GM18873 (cell line): ENCODE results near the gene MRC2.
"Not testable (repeated sequence)": the region's sequence is repeated elsewhere in the genome, so short reads cannot be mapped to it uniquely, and the experiment has no call there.

Experiments used
- ATAC-seq: cut with Tn5 transposase; IDR thresholded peaks from one replicate; pipeline ENCODE4 v1.9.1; 2021; ENCODE audit warnings: mild to moderate bottlenecking, moderate library complexity, moderate number of reproducible peaks; ENCODE audit not compliant: unreplicated experiment, low FRiP score

Gene MRC2

GRCh38 chr17:62696726-62697490 is 69.4 kb downstream of the MRC2 start:
- ATAC-seq, result no peak

- not testable (repeated sequence) for ATAC-seq
These were observed 71.0 kb downstream of the MRC2 start for GRCh38 chr17:62698459-62698858.

GRCh38 chr17:62700964-62701705 is 73.7 kb downstream of the MRC2 start:
- ATAC-seq, result no peak

- no peak for ATAC-seq
These were observed 74.2 kb downstream of the MRC2 start for GRCh38 chr17:62701706-62702085.

- ATAC-seq, result no peak
These were observed 75.3 kb downstream of the MRC2 start for GRCh38 chr17:62702746-62703260.

DNA sequence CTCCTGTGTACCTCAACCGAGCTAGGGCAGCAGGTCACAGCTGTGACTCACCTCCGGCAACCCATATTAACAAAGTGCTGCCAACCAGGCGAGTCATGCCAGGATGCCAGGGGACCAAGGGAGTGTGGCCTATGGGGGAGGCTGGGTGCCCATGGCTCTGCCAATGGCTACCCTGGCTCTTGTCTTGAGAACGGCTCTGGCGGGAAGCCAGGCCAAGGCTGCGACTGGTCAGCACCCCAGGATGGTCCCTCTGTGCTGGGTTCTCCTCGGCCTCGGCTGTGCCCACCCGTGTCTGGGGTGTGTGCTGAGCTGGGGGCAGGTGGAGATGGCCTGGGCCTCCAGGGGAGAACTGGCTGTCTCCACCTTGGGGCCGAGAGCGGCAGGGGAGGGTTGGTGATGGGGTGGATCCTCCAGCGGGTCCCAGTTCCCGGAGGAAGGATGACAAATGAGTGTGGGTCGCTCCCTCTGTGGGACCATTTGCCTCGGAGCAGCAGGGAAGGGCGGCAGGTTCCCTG is 75.8 kb downstream of the MRC2 start:
- no peak for ATAC-seq

GRCh38 chr17:62703776-62704380 is 76.4 kb downstream of the MRC2 start:
- ATAC-seq, result no peak

DNA sequence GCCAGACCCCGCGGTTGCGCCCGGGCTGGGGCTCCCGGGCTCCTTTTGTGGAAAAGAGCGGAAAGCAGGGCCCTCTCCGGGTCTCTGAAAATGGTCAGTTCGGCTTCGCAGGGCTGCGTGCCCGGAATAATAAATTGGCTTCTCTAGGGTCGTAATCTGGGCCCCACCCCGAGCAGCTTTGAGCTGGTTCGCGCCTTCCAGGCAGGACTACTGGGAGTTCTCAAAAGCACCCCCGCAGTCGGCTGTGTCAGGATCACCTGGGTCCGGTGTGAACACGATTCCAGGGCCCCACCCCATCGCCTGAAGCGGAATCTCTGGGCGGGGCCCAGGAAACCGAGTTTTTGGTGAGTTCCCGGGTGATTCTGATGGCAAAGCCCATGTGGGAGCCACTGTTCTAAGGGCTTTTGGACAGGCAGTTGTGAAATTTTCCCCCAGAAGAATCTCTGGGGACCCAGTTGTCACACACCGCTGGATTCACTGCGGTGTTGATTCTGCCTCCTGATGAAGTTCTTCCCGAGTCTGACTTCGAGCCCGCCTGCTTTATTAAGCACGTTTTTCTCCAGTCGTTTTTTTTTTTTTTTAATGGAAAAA is 77.0 kb downstream of the MRC2 start:
- no peak for ATAC-seq

DNA sequence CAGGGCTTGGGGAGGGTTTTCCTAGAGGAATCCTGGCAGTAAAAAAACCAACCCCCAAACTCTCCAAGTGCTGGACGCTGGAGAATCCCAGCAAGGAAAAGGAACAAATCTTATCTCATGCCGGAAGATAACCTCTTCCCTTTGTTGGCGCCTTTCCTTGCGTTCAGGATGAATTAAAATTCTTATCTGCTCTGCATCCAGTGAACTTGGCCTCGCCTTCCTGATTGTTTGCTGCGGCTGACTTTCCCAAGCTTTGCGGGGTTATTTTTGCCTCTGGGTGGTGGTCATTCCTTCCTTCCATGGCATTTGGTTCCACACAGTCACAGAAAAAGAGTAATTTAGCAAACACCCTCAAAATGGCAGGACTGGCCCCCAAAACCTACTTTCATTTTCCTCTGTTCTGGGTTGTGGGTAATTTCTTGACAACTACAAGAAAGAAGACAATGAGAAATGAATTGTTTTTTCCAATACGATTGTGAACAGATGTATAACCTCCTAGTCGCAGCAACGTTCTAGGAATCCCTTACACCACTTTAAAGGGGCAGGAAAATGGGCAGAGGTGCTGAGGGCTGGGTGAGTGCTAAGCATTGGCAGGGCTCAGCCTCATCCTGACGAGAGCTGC is 77.8 kb downstream of the MRC2 start:
- no peak for ATAC-seq

DNA sequence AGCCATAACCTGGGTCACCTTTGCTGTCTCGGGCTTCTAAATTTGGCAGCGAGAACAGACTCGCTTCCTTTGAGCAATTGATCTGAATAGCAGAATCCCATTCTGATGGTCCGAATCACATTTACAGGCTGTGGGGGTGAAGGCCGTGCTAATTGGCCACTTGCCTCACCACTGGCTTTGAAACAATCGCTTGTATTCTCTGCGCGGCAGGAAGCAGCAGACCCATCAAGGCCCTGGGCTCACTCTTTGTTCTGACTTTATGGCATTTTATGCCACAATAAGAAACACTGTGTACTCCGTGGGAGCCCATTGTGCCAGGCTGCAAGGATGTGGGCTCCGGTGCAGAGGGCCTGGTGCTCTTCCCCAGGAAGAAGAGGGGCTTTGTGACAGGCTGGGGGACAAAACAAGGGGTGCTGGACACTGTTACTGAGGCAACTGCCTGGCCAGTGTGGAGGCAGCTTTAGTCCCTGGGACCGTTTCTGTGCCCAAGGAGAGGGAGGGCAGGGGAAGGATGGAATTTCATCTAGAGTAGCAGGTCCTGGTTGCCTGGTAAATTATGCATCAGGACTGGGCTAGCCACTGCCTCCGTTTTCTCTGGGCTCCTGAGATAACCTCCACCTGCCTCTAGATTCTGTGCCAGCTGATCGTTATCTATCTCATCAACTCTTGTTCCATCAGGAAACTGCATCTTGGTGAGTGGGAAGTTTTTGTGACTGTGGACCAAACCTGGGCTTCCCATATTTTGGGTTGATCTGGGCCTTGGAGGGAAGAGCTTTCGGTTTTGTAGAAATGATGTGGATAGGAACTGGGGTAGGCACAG is 78.5 kb downstream of the MRC2 start:
- ATAC-seq, result no peak

- ATAC-seq, result no peak
These were observed 79.3 kb downstream of the MRC2 start for GRCh38 chr17:62706598-62707424.

GRCh38 chr17:62707425-62707739 is 79.9 kb downstream of the MRC2 start:
- no peak for ATAC-seq

DNA sequence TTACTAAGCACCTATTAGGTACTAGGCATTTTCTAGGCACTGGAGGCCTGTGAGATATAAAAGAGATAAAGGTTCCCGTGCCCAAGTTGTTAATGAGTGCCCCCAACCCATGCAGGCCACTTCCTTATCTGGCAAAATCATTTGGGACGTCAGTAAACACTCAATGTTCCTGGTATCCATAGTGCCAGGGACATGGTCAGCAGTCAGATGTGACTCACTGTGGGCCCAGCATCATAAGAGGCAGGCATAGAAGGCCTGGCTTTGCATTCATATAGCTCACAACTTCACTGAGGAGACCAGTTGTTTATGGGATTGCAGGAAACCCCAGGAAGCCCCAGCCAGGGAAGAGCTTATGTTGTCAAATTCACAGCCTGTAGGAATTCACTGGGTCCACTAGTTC is 81.1 kb downstream of the MRC2 start:
- no peak for ATAC-seq

- no peak for ATAC-seq
These were observed 84.7 kb downstream of the MRC2 start for GRCh38 chr17:62712171-62712581.

DNA sequence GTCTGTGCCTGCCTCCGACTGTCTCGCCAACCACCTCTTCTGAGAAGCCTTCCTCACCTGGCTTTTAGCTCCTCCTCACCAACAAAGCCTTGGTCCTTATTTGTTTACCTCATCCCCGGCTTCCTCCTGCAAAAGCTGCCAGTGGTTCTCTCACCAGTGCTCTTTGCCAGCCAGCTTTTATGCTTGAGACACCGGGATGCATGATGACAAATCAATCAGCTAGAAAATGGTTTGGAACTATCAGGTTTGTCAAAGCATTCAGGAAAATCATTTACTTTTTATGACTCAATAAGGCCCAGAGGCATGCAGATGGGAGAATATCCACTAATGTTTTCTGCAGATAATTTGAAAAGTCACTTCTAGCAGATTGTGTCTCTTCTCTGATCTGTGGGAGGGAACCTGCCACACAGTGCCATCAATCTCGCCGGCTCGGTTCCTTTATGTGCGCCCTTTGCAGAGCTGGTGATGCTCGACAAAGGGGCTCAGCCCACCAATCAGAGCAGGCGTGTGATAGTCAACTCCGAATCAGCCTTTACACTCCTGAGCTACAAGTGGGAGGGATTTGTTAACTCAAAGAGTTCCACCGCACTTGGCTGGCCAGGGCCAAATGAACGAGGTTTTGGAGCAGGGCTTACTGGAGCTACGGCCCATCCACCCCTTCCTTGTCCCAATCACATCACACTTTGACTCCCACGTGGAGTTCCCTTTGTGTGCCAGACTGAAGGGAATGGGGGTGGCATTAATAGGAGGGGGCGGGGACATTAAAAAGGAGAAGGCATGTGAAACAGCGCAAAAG is 85.8 kb downstream of the MRC2 start:
- ATAC-seq, result no peak

DNA sequence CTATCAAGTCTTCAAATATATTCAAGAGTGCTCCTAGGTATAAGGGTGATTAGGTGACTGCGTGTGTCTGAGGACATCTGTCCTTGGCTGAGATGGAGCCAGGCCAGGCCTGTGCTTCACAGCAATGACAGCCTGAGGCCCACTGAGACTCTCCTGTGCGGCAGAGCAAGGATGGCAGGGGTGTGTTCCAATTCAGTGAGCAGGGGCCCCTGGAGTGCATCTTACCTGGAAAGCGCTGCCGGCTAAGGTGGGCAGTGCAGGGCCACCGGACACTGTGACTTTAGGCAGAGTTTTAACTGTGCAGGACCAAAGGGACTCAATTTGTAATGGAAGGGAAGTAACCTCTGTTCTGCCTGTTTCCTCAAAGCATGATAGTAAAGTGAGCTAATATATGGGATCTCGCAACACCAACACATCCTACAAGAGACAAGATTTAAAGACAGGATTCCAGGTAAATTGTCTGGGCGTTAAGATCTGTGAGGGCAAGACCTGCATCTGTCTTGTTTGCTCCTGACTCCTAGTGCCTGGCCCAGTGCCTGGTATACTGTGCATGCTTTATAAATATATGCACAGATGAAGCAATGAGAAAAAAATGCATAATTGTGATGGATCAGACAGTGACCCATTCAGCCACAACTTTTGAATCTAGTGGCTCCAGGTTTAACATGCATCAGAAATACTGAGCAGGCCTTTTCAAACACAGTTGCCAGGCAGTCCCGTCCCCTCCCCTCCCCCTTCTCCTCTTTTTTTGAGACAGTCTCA is 86.7 kb downstream of the MRC2 start:
- no peak for ATAC-seq

DNA sequence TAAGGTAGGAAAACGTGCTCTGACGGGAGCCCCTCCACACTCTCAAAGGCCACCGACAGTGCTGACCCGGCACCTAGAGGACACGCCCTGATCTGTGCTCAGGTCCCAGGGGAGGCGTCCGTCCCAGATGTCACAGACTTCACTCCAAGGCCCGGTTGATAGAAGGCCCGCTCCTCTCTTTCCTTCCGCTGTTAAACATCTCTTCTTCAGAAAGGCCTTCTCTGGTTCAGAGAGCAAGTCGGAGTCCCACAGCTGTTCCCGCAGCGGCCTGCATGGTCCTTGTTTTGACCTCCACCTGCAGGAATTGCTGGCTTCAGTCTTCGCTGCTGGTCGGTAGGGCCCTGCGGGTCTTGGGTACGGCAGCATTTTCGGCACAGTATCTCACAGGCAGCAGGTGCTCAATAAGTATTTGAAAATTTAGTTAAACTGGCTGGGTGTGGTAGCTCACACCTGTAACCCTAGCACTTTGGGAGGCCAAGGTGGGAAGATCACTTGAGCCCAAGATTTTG is 88.5 kb downstream of the MRC2 start:
- ATAC-seq, result no peak
